ENCODE measurements around the gene ACSS1.

Gene ACSS1

DNA sequence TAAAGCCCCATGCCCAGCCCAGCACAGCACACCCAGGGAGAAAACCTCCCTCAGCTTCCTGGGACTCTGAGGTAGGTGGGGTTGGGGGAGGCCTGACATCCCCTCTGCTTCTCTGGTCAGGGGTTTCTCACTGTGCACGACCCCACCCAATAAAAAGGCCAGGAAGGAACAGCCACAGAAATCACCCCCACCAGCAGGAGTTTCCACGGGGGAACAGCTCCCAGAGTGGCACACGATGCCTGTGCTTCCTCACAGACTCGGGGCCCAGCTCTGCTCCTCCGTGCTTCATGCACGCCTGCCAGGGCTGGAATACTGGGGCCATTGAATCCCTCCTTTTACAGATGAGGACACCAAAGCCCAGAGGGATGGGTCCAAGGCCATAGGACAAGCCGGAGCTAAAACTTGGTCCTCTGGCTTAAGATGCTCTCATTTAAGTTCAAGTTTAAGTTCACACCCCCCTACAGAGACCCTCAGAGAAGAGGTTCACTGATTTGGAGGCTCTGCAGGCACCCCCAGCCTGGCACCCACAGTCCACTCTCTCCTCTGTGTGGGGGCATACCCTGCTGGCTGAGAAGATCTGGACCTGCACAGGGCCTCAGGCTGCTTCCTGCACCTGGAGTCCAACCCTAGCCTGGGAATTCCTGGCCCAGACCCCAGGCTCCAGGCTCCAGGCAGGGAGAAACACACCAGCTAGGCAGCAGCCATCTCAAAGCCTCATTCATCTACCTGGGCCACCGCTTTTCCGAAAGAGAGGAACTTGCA lies 14.3 kb downstream of the ACSS1 start:
- H3K9ac ChIP-seq (ENCODE audit: low read length) = no peak overlapping the region
- peaks cover 1% of the 10 kb centered on the region for H3K9me3 ChIP-seq (ENCODE audit: insufficient read depth, low read depth, low read length)
- H2AK5ac ChIP-seq (ENCODE audit: low read length) = no peak overlapping the region
- H3K14ac ChIP-seq (ENCODE audit: low read length) = no peak overlapping the region
- H3K79me1 ChIP-seq (ENCODE audit: low read length) = no peaks in the 10 kb centered on the region
- H3K4ac ChIP-seq (ENCODE audit: low read depth, low read length) = no peak overlapping the region
- H4K91ac ChIP-seq (ENCODE audit: low read depth, low read length) = no peak overlapping the region
- H3K36me3 ChIP-seq (ENCODE audit: control insufficient read depth in 1 of 2, insufficient read depth in 2 of 2, low read length in 2 of 2) = no peaks in the 10 kb centered on the region
- no peak overlapping the region for H2AFZ ChIP-seq (ENCODE audit: insufficient read depth, low read length, poor library complexity)
- no peak overlapping the region for H2BK12ac ChIP-seq (ENCODE audit: low read length)
- H3K79me2 ChIP-seq (ENCODE audit: control insufficient read depth, insufficient read depth, low read length, poor library complexity) = no peaks in the 10 kb centered on the region
- whole genome bisulfite sequencing (ENCODE audit: extremely low coverage, insufficient coverage, insufficient read length) = no CpG with 5 or more reads among the region's 9 CpGs
- no peak overlapping the region for H3K4me2 ChIP-seq (ENCODE audit: low read length)
- H3K18ac ChIP-seq (ENCODE audit: low read length) = no peak overlapping the region
- H2BK5ac ChIP-seq (ENCODE audit: low read depth, low read length, poor library complexity) = no peak overlapping the region
- no peak overlapping the region for H4K12ac ChIP-seq (ENCODE audit: low read depth, low read length)
- no peaks in the 10 kb centered on the region for H3K27me3 ChIP-seq (ENCODE audit: insufficient read depth, low read length)
- no peak overlapping the region for H2BK120ac ChIP-seq (ENCODE audit: insufficient read depth, low read length, poor library complexity)
- H3K4me1 ChIP-seq (ENCODE audit: control insufficient read depth in 1 of 2, insufficient read depth in 2 of 2, low read length in 2 of 2) = no peaks in the 10 kb centered on the region
- H3K27ac ChIP-seq (ENCODE audit: low read depth, low read length) = no peak overlapping the region
- no peak for DNase-seq
- no peak overlapping the region for H4K8ac ChIP-seq (ENCODE audit: low read depth, low read length)
- H3K23ac ChIP-seq (ENCODE audit: low read length) = no peak overlapping the region
- H3K4me3 ChIP-seq (ENCODE audit: low read depth, low read length) = no peak overlapping the region

DNA sequence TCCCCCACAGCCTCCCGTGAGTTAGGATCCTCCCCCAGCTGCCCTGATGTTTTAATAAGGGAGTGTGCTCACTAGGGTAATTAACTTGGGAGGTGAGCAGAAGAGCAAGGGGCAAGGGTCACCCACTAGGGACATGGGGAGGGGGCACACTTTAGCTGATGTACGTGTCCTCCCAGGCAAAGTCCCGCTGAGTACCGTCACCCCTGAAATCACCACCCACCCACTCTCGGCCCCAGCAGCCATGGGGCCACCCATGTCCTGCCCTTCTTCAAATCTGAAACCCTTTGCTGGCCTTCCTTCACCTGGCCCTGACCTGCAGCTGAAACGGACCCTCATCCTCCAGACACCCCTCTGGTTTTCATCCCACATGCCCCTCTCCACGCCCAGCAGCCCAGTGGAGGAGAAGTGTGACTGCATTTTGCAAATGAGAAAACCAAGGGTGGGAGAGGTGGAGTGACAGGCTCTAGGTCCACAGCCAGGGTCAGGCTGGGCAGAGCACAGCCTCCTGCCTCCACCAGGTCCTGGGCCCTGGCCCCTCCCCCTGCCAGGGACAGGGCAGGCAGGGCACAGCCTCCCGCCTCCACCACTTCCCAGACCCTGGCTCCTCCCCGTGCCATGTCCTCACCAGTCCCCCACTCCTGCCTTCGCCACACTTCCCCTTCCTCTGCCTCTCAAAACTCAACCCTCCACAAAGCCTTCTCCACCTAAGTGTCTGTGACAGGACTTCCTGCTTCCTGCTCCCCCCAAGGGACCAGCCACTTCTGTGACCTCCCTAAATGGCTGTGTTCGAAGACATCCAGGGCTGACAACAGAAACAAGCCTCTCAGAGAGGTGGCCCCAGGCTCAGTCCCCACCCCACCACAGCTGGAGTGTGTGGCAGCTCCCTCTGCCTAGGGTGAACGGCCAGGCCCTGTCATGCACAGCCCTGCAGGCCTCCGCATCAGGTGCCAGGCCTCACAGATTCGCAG lies 15.1 kb downstream of the ACSS1 start:
- peaks cover 1% of the 10 kb centered on the region for H3K9me3 ChIP-seq (ENCODE audit: insufficient read depth, low read depth, low read length)
- H3K9ac ChIP-seq (ENCODE audit: low read length) = no peak overlapping the region
- H2AK5ac ChIP-seq (ENCODE audit: low read length) = no peak overlapping the region
- no peak overlapping the region for H2BK12ac ChIP-seq (ENCODE audit: low read length)
- H3K4me1 ChIP-seq (ENCODE audit: control insufficient read depth in 1 of 2, insufficient read depth in 2 of 2, low read length in 2 of 2) = no peaks in the 10 kb centered on the region
- no peak overlapping the region for H3K23ac ChIP-seq (ENCODE audit: low read length)
- H3K18ac ChIP-seq (ENCODE audit: low read length) = no peak overlapping the region
- no peaks in the 10 kb centered on the region for H3K36me3 ChIP-seq (ENCODE audit: control insufficient read depth in 1 of 2, insufficient read depth in 2 of 2, low read length in 2 of 2)
- H3K27me3 ChIP-seq (ENCODE audit: insufficient read depth, low read length) = no peaks in the 10 kb centered on the region
- H2BK5ac ChIP-seq (ENCODE audit: low read depth, low read length, poor library complexity) = no peak overlapping the region
- no peaks in the 10 kb centered on the region for H3K79me2 ChIP-seq (ENCODE audit: control insufficient read depth, insufficient read depth, low read length, poor library complexity)
- no peak overlapping the region for H2AFZ ChIP-seq (ENCODE audit: insufficient read depth, low read length, poor library complexity)
- no peak overlapping the region for H4K91ac ChIP-seq (ENCODE audit: low read depth, low read length)
- H4K12ac ChIP-seq (ENCODE audit: low read depth, low read length) = no peak overlapping the region
- no peak overlapping the region for H2BK120ac ChIP-seq (ENCODE audit: insufficient read depth, low read length, poor library complexity)
- no peaks in the 10 kb centered on the region for H3K79me1 ChIP-seq (ENCODE audit: low read length)
- H4K8ac ChIP-seq (ENCODE audit: low read depth, low read length) = no peak overlapping the region
- no peak overlapping the region for H3K27ac ChIP-seq (ENCODE audit: low read depth, low read length)
- DNase-seq = no peak
- H3K4ac ChIP-seq (ENCODE audit: low read depth, low read length) = no peak overlapping the region
- WGBS (ENCODE audit: extremely low coverage, insufficient coverage, insufficient read length) = no CpG with 5 or more reads among the region's 14 CpGs
- H3K4me3 ChIP-seq (ENCODE audit: low read depth, low read length) = no peak overlapping the region
- no peak overlapping the region for H3K14ac ChIP-seq (ENCODE audit: low read length)
- H3K4me2 ChIP-seq (ENCODE audit: low read length) = no peak overlapping the region

DNA sequence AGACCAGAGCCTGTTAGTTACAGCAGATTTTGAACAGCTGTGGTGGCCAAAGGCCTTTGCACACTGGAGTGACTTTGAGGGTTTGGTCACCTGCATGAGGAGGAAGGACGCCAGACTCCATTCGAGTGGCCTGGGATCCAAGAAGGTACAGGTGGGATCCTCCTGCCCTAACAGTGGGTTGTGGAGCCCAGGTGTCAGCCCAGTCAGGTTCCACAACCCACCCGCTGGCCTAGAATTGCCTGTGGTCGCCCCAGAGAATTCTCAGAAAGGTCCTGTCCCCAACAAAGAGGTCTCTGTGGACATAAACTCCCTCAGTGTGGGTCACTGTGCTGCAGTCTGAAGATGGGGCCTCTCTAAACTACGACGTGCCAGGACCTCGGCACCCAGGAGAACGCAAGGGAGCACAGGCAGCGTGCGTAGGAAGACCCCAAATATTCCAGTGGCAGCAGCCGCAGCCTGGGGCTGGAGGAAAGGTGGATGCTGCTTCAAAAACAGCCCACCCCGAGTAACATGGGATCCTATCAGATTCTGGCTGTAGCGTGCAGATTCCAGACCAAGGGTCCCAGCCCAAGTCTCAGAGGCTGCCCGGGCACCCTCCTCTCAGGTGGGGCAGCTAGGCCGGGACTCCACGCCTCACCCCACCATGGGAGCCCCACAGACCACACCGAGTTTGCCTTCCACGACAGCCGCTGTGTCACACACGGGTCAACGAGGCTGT lies 16.0 kb downstream of the ACSS1 start:
- H3K79me1 ChIP-seq (ENCODE audit: low read length) = no peaks in the 10 kb centered on the region
- no peaks in the 10 kb centered on the region for H3K79me2 ChIP-seq (ENCODE audit: control insufficient read depth, insufficient read depth, low read length, poor library complexity)
- H4K91ac ChIP-seq (ENCODE audit: low read depth, low read length) = no peak overlapping the region
- DNase-seq = no peak
- H3K36me3 ChIP-seq (ENCODE audit: control insufficient read depth in 1 of 2, insufficient read depth in 2 of 2, low read length in 2 of 2) = no peaks in the 10 kb centered on the region
- H2BK5ac ChIP-seq (ENCODE audit: low read depth, low read length, poor library complexity) = no peak overlapping the region
- H3K27ac ChIP-seq (ENCODE audit: low read depth, low read length) = no peak overlapping the region
- H2BK12ac ChIP-seq (ENCODE audit: low read length) = no peak overlapping the region
- no peak overlapping the region for H2AFZ ChIP-seq (ENCODE audit: insufficient read depth, low read length, poor library complexity)
- peaks cover 1% of the 10 kb centered on the region for H3K9me3 ChIP-seq (ENCODE audit: insufficient read depth, low read depth, low read length)
- H2BK120ac ChIP-seq (ENCODE audit: insufficient read depth, low read length, poor library complexity) = no peak overlapping the region
- H3K23ac ChIP-seq (ENCODE audit: low read length) = no peak overlapping the region
- H3K4me3 ChIP-seq (ENCODE audit: low read depth, low read length) = no peak overlapping the region
- H3K27me3 ChIP-seq (ENCODE audit: insufficient read depth, low read length) = no peaks in the 10 kb centered on the region
- H3K18ac ChIP-seq (ENCODE audit: low read length) = no peak overlapping the region
- H2AK5ac ChIP-seq (ENCODE audit: low read length) = no peak overlapping the region
- no peak overlapping the region for H3K4ac ChIP-seq (ENCODE audit: low read depth, low read length)
- H4K8ac ChIP-seq (ENCODE audit: low read depth, low read length) = no peak overlapping the region
- no peak overlapping the region for H3K4me2 ChIP-seq (ENCODE audit: low read length)
- no peaks in the 10 kb centered on the region for H3K4me1 ChIP-seq (ENCODE audit: control insufficient read depth in 1 of 2, insufficient read depth in 2 of 2, low read length in 2 of 2)
- H3K9ac ChIP-seq (ENCODE audit: low read length) = no peak overlapping the region
- H4K12ac ChIP-seq (ENCODE audit: low read depth, low read length) = no peak overlapping the region
- H3K14ac ChIP-seq (ENCODE audit: low read length) = no peak overlapping the region
- no CpG with 5 or more reads among the region's 21 CpGs for WGBS (ENCODE audit: extremely low coverage, insufficient coverage, insufficient read length)

DNA sequence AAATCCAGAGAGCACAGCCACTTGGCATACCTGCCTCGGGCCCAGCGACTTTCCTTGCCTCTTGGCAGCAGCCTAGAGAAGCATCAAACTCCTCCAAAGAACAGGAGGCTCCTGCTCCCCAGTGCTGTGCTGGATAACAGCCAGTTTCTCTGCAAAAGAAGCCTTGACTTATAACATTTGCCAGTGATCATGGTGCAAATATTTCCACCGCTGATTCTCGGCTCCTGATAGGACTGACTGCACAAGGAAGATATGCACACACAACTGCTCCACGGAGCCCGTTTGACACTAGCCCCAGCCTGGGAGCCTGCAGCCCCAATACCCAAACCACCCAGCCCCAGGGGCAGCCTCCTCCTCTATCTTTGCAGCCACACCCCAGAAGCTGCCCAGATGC lies 17.5 kb downstream of the ACSS1 start:
- no peak overlapping the region for H3K4me3 ChIP-seq (ENCODE audit: low read depth, low read length)
- no peaks in the 10 kb centered on the region for H3K36me3 ChIP-seq (ENCODE audit: control insufficient read depth in 1 of 2, insufficient read depth in 2 of 2, low read length in 2 of 2)
- H3K9ac ChIP-seq (ENCODE audit: low read length) = no peak overlapping the region
- no peaks in the 10 kb centered on the region for H3K4me1 ChIP-seq (ENCODE audit: control insufficient read depth in 1 of 2, insufficient read depth in 2 of 2, low read length in 2 of 2)
- peaks cover 1% of the 10 kb centered on the region for H3K9me3 ChIP-seq (ENCODE audit: insufficient read depth, low read depth, low read length)
- no peak overlapping the region for H3K27ac ChIP-seq (ENCODE audit: low read depth, low read length)
- no peak overlapping the region for H2BK5ac ChIP-seq (ENCODE audit: low read depth, low read length, poor library complexity)
- no peak for DNase-seq
- H4K91ac ChIP-seq (ENCODE audit: low read depth, low read length) = no peak overlapping the region
- no peak overlapping the region for H2BK12ac ChIP-seq (ENCODE audit: low read length)
- WGBS (ENCODE audit: extremely low coverage, insufficient coverage, insufficient read length) = no CpG with 5 or more reads among the region's 6 CpGs
- H2AK5ac ChIP-seq (ENCODE audit: low read length) = no peak overlapping the region
- no peak overlapping the region for H2BK120ac ChIP-seq (ENCODE audit: insufficient read depth, low read length, poor library complexity)
- no peak overlapping the region for H3K23ac ChIP-seq (ENCODE audit: low read length)
- no peak overlapping the region for H2AFZ ChIP-seq (ENCODE audit: insufficient read depth, low read length, poor library complexity)
- no peak overlapping the region for H4K12ac ChIP-seq (ENCODE audit: low read depth, low read length)
- no peaks in the 10 kb centered on the region for H3K27me3 ChIP-seq (ENCODE audit: insufficient read depth, low read length)
- H3K79me1 ChIP-seq (ENCODE audit: low read length) = no peaks in the 10 kb centered on the region
- H3K18ac ChIP-seq (ENCODE audit: low read length) = no peak overlapping the region
- no peak overlapping the region for H4K8ac ChIP-seq (ENCODE audit: low read depth, low read length)
- no peak overlapping the region for H3K4me2 ChIP-seq (ENCODE audit: low read length)
- no peak overlapping the region for H3K14ac ChIP-seq (ENCODE audit: low read length)
- H3K4ac ChIP-seq (ENCODE audit: low read depth, low read length) = no peak overlapping the region
- no peaks in the 10 kb centered on the region for H3K79me2 ChIP-seq (ENCODE audit: control insufficient read depth, insufficient read depth, low read length, poor library complexity)
